ENCODE data around the gene TRIM62.

Gene TRIM62

GRCh38 chr1:33178836-33179439, 2.9 kb downstream of the TRIM62 start:
- Histone ChIP-seq H3K9ac (ENCODE audit: low read length) (no peak overlapping the region), H3K4me3 (ENCODE audit: low read length) (no peak overlapping the region), H3K9me3 (ENCODE audit: control insufficient read depth, low read depth, low read length) (no peaks in the 10 kb centered on the region), H3K4me1 (ENCODE audit: control insufficient read depth, low read depth, low read length) (peaks cover 8% of the 10 kb centered on the region), H3K27ac (ENCODE audit: low read length) (no peak overlapping the region), H3K36me3 (ENCODE audit: control insufficient read depth, low read depth, low read length) (no peaks in the 10 kb centered on the region), H3K27me3 (ENCODE audit: control insufficient read depth, insufficient read depth, low read length) (no peaks in the 10 kb centered on the region)

- H3K9ac ChIP-seq (ENCODE audit: low read length), result no peak overlapping the region
- no peaks in the 10 kb centered on the region for H3K9me3 ChIP-seq (ENCODE audit: control insufficient read depth, low read depth, low read length)
Observed at GRCh38 chr1:33177996-33178540, 3.8 kb downstream of the TRIM62 start.

GRCh38 chr1:33176887-33177286, 5.0 kb downstream of the TRIM62 start:
- Histone ChIP-seq H3K27me3 (ENCODE audit: control insufficient read depth, insufficient read depth, low read length) (no peaks in the 10 kb centered on the region), H3K9ac (ENCODE audit: low read length) (no peak overlapping the region), H3K27ac (ENCODE audit: low read length) (no peak overlapping the region), H3K4me3 (ENCODE audit: low read length) (no peak overlapping the region), H3K36me3 (ENCODE audit: control insufficient read depth, low read depth, low read length) (no peaks in the 10 kb centered on the region), H3K9me3 (ENCODE audit: control insufficient read depth, low read depth, low read length) (no peaks in the 10 kb centered on the region), H3K4me1 (ENCODE audit: control insufficient read depth, low read depth, low read length) (peaks cover 2% of the 10 kb centered on the region)

More at GRCh38 chr1:33177996-33178540, 3.8 kb downstream of the TRIM62 start:
- no peak overlapping the region for H3K4me3 ChIP-seq (ENCODE audit: low read length)
- no peak overlapping the region for H3K27ac ChIP-seq (ENCODE audit: low read length)
- H3K36me3 ChIP-seq (ENCODE audit: control insufficient read depth, low read depth, low read length), result no peaks in the 10 kb centered on the region
- H3K27me3 ChIP-seq (ENCODE audit: control insufficient read depth, insufficient read depth, low read length), result no peaks in the 10 kb centered on the region
- peaks cover 8% of the 10 kb centered on the region for H3K4me1 ChIP-seq (ENCODE audit: control insufficient read depth, low read depth, low read length)

GRCh38 chr1:33176362-33176850, 5.4 kb downstream of the TRIM62 start:
- Histone ChIP-seq H3K27ac (ENCODE audit: low read length) (no peak overlapping the region), H3K36me3 (ENCODE audit: control insufficient read depth, low read depth, low read length) (no peaks in the 10 kb centered on the region), H3K4me3 (ENCODE audit: low read length) (no peak overlapping the region), H3K4me1 (ENCODE audit: control insufficient read depth, low read depth, low read length) (peaks cover 2% of the 10 kb centered on the region), H3K9ac (ENCODE audit: low read length) (no peak overlapping the region), H3K9me3 (ENCODE audit: control insufficient read depth, low read depth, low read length) (no peaks in the 10 kb centered on the region), H3K27me3 (ENCODE audit: control insufficient read depth, insufficient read depth, low read length) (no peaks in the 10 kb centered on the region)

- Histone ChIP-seq H3K27ac (ENCODE audit: low read length) (no peak overlapping the region), H3K9me3 (ENCODE audit: control insufficient read depth, low read depth, low read length) (no peaks in the 10 kb centered on the region), H3K4me3 (ENCODE audit: low read length) (no peak overlapping the region)
Observed at GRCh38 chr1:33175865-33176264, 6.0 kb downstream of the TRIM62 start.

GRCh38 chr1:33173091-33173490, 8.8 kb downstream of the TRIM62 start:
- H3K27me3 ChIP-seq (ENCODE audit: control insufficient read depth, insufficient read depth, low read length), result no peaks in the 10 kb centered on the region
- H3K9me3 ChIP-seq (ENCODE audit: control insufficient read depth, low read depth, low read length), result no peaks in the 10 kb centered on the region
- no peaks in the 10 kb centered on the region for H3K36me3 ChIP-seq (ENCODE audit: control insufficient read depth, low read depth, low read length)
- H3K4me3 ChIP-seq (ENCODE audit: low read length), result no peak overlapping the region
- peaks cover 6% of the 10 kb centered on the region for H3K4me1 ChIP-seq (ENCODE audit: control insufficient read depth, low read depth, low read length)
- no peak overlapping the region for H3K27ac ChIP-seq (ENCODE audit: low read length)
- H3K9ac ChIP-seq (ENCODE audit: low read length), result no peak overlapping the region

More at GRCh38 chr1:33175865-33176264, 6.0 kb downstream of the TRIM62 start:
- H3K4me1 ChIP-seq (ENCODE audit: control insufficient read depth, low read depth, low read length), result peaks cover 2% of the 10 kb centered on the region
- H3K27me3 ChIP-seq (ENCODE audit: control insufficient read depth, insufficient read depth, low read length), result no peaks in the 10 kb centered on the region
- no peak overlapping the region for H3K9ac ChIP-seq (ENCODE audit: low read length)
- H3K36me3 ChIP-seq (ENCODE audit: control insufficient read depth, low read depth, low read length), result no peaks in the 10 kb centered on the region

- Histone ChIP-seq H3K9ac (ENCODE audit: low read length) (no peak overlapping the region), H3K27ac (ENCODE audit: low read length) (no peak overlapping the region), H3K27me3 (ENCODE audit: control insufficient read depth, insufficient read depth, low read length) (no peaks in the 10 kb centered on the region), H3K4me1 (ENCODE audit: control insufficient read depth, low read depth, low read length) (peaks cover 6% of the 10 kb centered on the region), H3K9me3 (ENCODE audit: control insufficient read depth, low read depth, low read length) (no peaks in the 10 kb centered on the region), H3K36me3 (ENCODE audit: control insufficient read depth, low read depth, low read length) (no peaks in the 10 kb centered on the region), H3K4me3 (ENCODE audit: low read length) (no peak overlapping the region)
Observed at GRCh38 chr1:33171977-33172813, 9.6 kb downstream of the TRIM62 start.

GRCh38 chr1:33170351-33171274, 11.2 kb downstream of the TRIM62 start:
- Histone ChIP-seq H3K27me3 (ENCODE audit: control insufficient read depth, insufficient read depth, low read length) (no peaks in the 10 kb centered on the region), H3K4me3 (ENCODE audit: low read length) (no peak overlapping the region), H3K9me3 (ENCODE audit: control insufficient read depth, low read depth, low read length) (no peaks in the 10 kb centered on the region), H3K27ac (ENCODE audit: low read length) (no peak overlapping the region), H3K36me3 (ENCODE audit: control insufficient read depth, low read depth, low read length) (no peaks in the 10 kb centered on the region), H3K4me1 (ENCODE audit: control insufficient read depth, low read depth, low read length) (peaks cover 6% of the 10 kb centered on the region), H3K9ac (ENCODE audit: low read length) (no peak overlapping the region)

GRCh38 chr1:33169290-33170055, 12.4 kb downstream of the TRIM62 start:
- peaks cover 11% of the 10 kb centered on the region for H3K4me1 ChIP-seq (ENCODE audit: control insufficient read depth, low read depth, low read length)
- no peak overlapping the region for H3K4me3 ChIP-seq (ENCODE audit: low read length)
- no peak overlapping the region for H3K27ac ChIP-seq (ENCODE audit: low read length)
- H3K36me3 ChIP-seq (ENCODE audit: control insufficient read depth, low read depth, low read length), result no peaks in the 10 kb centered on the region
- no peaks in the 10 kb centered on the region for H3K27me3 ChIP-seq (ENCODE audit: control insufficient read depth, insufficient read depth, low read length)
- no peaks in the 10 kb centered on the region for H3K9me3 ChIP-seq (ENCODE audit: control insufficient read depth, low read depth, low read length)
- no peak overlapping the region for H3K9ac ChIP-seq (ENCODE audit: low read length)

GRCh38 chr1:33168556-33169289, 13.1 kb downstream of the TRIM62 start:
- H3K4me1 ChIP-seq (ENCODE audit: control insufficient read depth, low read depth, low read length), result peaks cover 18% of the 10 kb centered on the region
- H3K27me3 ChIP-seq (ENCODE audit: control insufficient read depth, insufficient read depth, low read length), result no peaks in the 10 kb centered on the region
- H3K4me3 ChIP-seq (ENCODE audit: low read length), result no peak overlapping the region
- H3K9me3 ChIP-seq (ENCODE audit: control insufficient read depth, low read depth, low read length), result no peaks in the 10 kb centered on the region
- H3K9ac ChIP-seq (ENCODE audit: low read length), result no peak overlapping the region
- no peaks in the 10 kb centered on the region for H3K36me3 ChIP-seq (ENCODE audit: control insufficient read depth, low read depth, low read length)
- no peak overlapping the region for H3K27ac ChIP-seq (ENCODE audit: low read length)
